Panc1 (cell line): ENCODE results near the gene PCDHA7.

Experiments used
- POLR2AphosphoS5 ChIP-seq: IDR thresholded peaks from 2 replicates; pipeline ENCODE4 v1.6.1; 2012; ENCODE audit warnings: mild to moderate bottlenecking, low read depth, low read length, moderate library complexity
- TF ChIP-seq, protein P1 (sequence below), 2 experiments: IDR thresholded peaks; 2 replicates each; pipeline ENCODE4 v1.6.1; 2011 to 2012; ENCODE audit warnings: low read depth in 2 of 2, control low read depth in 1 of 2, low read length in 1 of 2, mild to moderate bottlenecking in 1 of 2, moderate library complexity in 1 of 2; ENCODE audit not compliant: insufficient read depth in 1 of 2

DNA sequence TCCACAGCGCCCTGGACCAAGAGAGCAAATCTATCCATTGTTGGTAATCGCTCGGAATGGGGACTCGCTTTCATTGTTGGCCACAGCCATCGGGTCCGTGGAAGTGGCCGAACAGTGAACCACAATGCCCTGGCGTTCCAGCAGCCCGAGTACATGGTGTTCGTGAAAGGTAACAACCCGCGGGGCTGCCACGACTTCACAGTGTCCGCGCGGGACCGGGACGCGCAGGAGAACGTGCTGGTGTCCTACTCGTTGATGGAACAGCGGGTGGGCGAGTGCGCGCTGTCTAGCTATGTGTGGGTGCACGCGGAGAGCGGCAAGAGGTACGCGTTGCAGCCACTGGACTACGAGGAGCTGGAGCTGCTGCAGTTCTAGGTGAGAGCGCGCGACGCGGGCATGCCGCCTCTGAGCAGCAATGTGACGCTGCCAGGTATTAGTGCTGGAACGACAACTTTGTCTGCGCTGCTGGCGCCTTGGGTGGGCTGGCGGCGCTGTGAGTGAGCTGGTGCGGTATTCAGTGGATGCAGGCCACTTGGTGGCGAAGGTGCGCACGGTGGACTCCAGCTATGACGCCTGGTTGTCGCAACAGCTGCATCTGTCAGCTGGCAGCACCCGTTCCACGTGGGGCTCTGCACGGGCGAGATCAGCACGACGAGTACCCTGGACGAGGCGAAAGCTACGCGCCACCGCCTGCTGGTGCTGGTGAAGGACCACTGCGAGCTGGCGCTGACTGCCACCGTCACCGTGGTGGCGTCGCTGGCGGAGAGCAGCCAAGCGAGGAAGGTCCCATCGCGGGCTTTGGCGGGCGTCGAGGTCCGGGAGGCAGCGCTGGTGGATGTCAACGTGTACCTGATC is 28.6 kb downstream of the PCDHA7 start:
- TF ChIP-seq, protein P1, sequence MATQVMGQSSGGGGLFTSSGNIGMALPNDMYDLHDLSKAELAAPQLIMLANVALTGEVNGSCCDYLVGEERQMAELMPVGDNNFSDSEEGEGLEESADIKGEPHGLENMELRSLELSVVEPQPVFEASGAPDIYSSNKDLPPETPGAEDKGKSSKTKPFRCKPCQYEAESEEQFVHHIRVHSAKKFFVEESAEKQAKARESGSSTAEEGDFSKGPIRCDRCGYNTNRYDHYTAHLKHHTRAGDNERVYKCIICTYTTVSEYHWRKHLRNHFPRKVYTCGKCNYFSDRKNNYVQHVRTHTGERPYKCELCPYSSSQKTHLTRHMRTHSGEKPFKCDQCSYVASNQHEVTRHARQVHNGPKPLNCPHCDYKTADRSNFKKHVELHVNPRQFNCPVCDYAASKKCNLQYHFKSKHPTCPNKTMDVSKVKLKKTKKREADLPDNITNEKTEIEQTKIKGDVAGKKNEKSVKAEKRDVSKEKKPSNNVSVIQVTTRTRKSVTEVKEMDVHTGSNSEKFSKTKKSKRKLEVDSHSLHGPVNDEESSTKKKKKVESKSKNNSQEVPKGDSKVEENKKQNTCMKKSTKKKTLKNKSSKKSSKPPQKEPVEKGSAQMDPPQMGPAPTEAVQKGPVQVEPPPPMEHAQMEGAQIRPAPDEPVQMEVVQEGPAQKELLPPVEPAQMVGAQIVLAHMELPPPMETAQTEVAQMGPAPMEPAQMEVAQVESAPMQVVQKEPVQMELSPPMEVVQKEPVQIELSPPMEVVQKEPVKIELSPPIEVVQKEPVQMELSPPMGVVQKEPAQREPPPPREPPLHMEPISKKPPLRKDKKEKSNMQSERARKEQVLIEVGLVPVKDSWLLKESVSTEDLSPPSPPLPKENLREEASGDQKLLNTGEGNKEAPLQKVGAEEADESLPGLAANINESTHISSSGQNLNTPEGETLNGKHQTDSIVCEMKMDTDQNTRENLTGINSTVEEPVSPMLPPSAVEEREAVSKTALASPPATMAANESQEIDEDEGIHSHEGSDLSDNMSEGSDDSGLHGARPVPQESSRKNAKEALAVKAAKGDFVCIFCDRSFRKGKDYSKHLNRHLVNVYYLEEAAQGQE (IDR thresholded peaks at IDR 0.05; ENCODE audit: insufficient read depth in 1 of 2, low read depth in 2 of 2, low read length in 1 of 2) = no peak
- TF ChIP-seq POLR2AphosphoS5 = no peak
